ENCODE data around the gene LMO7.
"Not testable (repeated sequence)": the region's sequence is repeated elsewhere in the genome, so short reads cannot be mapped to it uniquely, and the experiment has no call there.

Gene LMO7

DNA sequence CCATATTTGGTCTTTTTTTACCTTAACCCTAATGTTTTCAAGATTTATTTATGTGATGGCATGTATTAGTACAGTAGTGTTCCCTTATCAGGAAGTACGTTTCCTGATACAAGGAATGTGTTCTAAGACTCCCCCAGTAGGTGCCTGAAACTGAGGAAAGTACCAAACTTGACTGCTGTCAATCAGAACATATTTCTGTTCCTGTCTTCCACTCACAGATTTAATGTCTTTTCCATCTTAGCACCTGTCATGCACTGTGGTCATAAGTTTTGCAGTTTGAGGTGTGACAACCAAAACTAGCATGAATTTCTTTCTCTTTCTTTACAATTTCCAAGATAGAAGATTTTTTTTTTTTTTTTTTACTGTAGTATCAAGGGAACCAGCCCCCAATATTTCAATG, 62.9 kb downstream of the LMO7 start:
- no peak for DNase-seq (ENCODE audit: low read depth in 2 of 2)

DNA sequence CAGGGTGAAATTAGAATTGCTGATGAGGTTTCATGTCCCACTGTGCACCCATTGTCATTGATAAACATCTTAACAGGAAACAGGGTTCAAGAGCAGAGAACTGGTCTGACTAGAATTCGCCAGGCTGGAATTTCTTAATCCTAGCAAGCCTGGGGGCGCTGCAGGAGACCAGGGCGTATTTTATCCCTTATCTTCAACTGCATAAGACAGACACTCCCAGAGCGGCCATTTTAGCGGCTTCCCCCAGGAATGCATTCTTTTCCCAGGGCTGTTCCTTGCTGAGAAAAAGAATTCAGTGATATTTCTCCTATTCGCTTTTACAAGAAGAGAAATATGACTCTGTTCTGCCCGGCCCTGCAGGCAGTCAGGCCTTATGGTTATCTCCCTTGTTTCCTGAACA, 63.6 kb downstream of the LMO7 start:
- not testable (repeated sequence) for DNase-seq (ENCODE audit: low read depth in 2 of 2)

DNA sequence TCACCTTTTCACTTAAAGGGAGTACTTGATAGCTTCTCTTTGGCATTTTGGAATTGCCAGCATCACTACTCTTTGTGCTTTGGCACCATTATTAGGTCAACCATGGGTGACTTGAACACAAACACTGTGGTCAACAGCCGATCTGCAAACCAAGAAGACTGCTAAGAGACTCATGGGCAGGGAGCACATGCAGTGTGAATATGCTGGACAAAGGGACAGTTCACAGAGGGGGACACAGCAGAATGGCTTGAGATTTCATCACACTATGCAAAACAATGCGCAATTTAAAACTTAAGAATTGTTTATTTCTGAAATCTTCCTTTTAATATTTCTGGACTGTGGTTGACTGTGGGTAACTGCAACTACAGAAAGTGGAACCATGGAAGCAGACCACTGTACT, 64.4 kb downstream of the LMO7 start:
- no peak for DNase-seq (ENCODE audit: low read depth in 2 of 2)

DNA sequence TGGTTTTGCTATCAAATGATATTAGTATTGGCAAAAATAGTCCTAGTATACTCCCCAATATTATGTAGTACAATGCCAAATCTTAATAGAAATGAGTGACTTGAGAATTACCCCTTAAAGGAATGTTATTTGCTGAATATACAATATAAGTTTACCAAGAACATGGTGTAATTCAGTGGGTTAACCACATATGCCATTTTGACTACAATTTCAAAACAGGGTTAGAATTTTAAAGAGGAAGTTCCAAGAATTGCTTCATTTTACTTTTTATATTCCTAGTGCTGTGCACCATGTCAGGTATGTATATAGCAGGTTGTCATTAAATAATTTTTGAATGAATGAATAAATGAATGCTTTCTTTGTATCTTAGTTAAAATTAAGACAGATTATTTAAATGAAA, 66.3 kb downstream of the LMO7 start:
- no peak for DNase-seq (ENCODE audit: low read depth in 2 of 2)

DNA sequence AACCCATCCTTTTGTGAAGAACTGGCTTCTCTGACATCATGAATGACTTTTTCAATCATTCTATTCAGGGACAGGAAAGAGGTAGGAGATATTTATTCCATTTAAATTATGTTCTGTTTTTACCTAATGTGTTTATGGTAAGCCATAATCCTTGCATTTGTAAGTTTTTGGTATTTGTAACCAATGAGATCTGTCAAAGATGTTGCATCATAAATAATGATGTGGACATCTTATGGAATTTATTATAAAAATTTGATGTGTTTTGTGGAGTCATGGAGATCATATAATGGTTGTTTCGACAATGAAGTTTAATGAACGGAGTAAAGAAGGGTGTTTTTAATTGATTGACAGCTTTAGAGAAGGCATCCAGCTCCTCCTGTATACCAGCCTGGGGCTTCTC, 67.6 kb downstream of the LMO7 start:
- DNase-seq (ENCODE audit: low read depth in 2 of 2): no peak

DNA sequence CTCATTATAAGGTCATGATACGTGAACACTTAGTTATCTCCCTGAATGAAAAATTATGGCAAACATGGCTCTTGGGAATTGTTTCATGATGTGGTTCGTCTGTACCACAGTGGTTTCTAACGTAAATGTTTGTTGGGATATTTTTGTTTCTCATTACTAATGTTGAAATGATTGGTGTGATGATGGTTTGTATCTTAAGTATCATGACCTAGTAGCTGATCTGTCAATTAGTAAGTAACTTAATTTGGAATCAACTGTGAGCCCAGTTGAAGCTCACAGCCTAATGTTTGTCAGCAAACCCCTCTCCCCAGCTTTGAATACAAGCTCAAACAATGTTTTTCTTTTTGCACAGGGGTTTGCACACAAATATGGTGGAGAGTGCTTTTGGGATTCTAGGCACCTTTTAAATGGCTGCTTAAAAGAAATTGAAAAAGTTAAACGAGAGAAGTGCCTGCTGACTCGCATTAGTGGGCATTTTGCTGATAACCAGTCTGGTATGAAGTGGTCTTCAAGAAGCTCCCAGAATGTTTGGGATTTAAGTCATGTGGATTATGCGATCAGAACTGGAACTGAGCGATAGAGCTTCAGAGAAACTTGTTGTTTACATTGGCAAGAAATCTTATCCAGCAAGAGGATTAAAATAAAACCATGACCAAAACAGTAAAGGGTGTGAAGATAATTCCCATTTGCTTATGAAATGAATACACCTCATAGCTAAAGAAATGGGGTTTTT, 68.2 kb downstream of the LMO7 start:
- DNase-seq (ENCODE audit: low read depth in 2 of 2): no peak

DNA sequence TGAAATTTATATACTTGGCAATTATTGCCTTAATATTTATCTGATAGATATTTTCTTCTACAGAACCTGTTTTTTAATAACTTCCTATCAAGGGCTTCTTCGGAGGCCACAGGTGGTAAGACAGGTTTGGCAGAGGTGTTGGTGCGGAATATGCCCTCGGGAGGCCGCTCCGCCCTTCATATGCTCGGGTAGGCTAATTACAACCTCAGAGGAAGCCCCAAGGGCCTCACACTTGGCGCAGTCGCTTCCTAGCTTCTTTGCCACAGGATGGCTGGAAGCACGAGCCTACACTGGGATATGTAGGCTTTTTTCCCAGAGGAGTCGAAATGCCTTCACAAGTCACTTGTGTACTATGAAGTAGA, 68.8 kb downstream of the LMO7 start:
- DNase-seq (ENCODE audit: low read depth in 2 of 2): no peak

DNA sequence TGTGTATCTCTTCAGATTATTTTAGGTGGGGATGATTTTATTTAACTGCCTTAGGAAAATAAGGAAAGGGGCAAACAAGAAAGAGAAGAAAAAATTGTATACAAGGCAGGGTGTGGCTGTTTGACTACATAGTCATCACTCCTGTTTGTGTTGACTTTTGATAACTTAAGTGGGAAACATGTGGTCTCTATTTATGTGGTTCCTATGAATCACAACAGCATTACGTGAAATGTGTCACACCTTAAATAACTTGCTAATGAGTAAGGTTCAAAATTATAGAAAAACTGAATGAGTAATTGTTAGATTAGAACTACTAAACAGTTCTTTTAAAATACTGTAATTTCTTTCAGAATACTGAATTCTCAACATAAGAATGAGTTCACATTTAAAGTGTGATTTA, 69.3 kb downstream of the LMO7 start:
- no peak for DNase-seq (ENCODE audit: low read depth in 2 of 2)

DNA sequence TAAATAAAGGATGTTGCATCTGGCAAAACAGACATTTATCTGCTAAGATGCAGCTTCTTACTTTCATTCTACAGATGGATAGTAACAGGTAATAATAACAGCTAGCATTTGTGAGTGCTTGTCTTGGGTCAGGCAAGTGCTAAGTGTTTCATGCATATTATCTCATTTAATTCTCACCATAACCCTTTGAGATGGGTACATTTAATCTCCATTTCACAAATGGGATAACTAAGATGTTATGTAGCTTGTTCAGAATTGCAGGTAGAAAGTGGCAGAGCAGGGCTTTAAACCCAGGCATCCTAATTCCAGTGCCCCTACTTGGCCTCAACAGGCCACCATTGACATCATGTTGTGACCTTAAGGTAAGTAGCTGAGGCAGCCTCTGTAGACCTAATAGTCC, 69.8 kb downstream of the LMO7 start:
- no peak for DNase-seq (ENCODE audit: low read depth in 2 of 2)

DNA sequence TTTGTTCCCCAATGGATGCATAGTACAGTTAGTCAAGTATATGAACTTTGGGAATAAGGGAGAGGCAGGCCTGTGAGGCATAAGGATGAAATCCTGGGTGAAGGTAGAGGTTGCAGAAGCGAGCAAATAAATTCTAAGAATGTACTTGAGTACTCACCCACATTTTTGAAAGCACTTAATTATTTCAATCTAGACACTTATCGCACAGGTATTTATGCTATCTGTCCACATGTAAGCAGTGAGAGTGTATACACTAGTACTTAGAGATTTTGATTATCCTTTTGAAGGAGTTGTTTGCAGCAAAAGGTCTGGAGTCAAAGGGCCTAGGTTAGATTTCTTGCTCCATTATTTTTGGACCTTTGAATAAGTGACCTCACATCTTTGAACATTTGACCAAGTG, 77.7 kb downstream of the LMO7 start:
- no peak for DNase-seq (ENCODE audit: low read depth in 2 of 2)

DNA sequence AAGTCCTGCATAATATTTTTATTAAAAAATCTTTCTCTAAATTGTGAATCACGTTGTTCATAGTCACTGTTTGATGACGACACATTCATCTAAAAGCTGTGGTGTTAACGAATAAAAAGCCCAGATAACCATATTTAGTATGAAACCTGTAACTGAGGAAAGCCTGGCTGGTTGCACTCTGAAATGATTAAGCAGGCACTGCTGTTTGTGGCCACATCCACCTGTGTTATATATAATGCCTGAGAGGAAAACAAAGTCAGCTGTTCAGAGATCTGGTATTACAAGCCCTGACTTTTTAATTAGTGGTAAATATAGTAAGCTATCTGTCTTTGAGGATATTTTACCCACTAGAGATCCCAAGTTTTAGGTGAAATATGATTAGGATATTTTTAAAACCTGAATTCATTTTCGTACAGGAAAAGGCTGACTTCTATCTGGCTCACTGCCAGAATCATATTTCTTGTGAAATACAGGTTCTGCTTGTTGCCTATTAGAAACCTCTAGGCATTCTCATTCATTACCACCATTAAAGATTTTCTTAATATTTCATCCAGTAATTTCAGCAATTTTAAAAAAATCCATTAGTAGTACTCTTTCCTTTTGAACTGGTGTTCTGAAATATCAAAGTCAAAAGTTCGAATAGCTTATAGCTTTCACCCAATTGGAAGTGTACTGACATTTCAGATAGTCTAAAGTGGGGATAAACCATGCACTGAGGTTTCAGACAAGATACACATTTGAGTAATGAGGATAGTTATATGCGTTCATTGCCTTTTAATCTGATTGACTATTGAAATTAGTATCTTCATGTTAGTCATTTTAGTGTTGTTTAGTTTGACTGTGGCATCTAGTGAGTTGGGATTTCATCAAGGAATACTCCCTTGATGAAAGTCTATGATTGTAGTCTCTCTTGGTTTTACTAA, 79.7 kb downstream of the LMO7 start:
- no peak for DNase-seq (ENCODE audit: low read depth in 2 of 2)

DNA sequence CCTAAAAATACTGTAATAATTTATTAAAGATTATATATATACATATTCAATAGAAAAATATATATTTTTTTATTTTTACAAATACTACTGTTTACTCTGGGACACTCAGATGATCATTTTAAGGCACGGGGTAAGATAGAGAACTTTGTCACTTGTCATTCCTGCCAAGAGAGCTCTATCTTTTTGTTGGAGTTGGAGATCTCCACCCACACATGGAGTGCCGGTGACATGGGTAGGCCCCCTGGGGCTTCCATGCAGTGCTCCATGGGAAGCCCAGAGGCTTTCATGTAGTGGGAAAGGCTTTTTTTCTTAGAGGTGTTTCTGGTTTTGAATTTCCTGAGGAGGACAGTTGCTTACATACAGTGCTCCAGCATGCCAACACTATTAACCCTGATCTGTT, 81.4 kb downstream of the LMO7 start:
- DNase-seq (ENCODE audit: low read depth in 2 of 2): no peak

DNA sequence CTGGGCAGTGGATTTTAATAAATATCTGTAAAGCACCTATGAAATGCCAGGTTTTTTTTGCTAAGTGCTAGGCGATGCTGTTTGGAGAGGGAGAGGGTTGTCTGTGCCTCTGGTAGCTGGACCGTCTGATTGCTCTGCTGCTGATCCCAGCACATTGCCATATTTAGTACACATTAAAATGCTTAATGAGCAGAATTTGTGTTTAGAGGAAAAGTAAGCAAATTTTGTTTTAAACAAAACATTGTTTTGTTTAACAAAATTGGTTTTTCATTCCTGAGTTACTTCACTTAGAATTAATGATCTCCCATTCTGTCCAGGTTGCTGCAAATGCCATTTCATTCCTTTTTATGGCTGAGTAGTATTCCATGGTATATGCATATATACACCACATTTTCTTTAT, 85.2 kb downstream of the LMO7 start:
- DNase-seq (ENCODE audit: low read depth in 2 of 2): no peak

DNA sequence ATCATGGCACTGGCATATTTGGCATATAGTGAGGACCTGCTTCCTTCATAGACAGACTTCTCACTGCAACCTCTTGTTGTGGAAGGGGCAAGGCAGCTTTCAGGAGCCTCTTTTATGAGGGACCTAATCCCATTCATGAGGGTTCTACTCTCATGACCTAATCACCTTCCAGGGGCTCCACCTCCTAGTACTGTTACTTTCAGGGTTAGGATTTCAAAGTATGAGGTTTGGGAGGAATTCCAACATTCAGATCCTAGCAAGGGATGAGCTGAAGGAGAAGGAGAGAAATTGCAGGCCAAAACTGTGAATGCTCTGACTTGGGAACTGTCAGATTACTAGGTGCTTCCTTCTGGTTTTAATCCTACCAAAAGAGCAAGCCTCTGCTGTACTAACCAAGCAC, 87.8 kb downstream of the LMO7 start:
- DNase-seq (ENCODE audit: low read depth in 2 of 2): no peak

DNA sequence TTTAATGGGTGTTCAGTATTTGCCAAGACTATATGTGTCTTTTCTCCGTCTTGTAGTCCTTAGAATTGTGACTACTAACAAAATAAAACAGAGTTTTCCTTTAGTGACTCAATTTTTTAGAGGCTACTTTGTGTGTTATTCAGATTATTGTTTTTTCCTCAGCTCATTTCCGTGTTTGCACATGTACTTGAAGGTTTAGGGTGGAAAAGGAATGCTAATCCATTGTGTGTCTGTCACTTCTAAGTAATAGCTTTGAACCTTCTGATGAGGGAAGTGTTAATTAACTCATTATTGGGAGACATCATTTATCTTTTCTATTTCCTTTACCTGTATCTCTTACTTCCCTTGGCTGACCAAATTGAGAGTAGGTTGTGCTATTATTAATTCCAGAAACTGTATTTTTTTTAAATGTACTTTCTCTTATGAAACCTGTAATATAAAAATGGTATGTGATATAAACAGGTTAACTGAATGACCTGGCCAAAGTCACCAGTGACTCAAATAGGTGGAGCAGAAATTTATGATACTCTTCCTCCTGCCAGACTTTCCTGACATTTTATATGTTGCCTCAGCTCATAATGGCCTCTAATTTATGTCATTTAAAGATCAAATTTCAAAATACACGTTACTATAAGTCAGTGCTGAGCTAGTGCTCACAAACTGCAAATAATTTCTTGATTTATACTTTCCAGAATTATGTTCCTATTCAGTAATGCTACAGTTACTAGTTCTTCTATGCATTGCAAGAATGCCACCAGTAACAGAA, 88.8 kb downstream of the LMO7 start:
- DNase-seq (ENCODE audit: low read depth in 2 of 2): no peak

DNA sequence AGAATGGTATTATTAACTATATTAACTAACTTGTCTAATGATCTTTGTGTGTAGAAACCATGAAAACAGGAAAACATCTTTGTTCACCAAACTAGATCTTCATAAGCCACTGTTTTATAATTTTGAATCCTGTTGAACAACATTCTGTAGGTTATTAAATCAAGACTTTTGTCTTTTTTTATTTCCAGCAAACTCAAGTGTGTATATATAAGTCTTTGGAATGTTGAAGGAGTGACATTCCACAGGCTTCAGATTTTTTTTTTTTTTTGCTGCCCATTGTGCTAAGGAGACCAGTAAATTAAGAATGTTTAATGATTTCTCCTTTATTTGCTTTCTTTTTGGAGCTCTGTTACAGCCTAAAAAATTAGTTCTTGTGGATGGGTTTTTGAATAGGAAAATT, 89.6 kb downstream of the LMO7 start:
- no peak for DNase-seq (ENCODE audit: low read depth in 2 of 2)

DNA sequence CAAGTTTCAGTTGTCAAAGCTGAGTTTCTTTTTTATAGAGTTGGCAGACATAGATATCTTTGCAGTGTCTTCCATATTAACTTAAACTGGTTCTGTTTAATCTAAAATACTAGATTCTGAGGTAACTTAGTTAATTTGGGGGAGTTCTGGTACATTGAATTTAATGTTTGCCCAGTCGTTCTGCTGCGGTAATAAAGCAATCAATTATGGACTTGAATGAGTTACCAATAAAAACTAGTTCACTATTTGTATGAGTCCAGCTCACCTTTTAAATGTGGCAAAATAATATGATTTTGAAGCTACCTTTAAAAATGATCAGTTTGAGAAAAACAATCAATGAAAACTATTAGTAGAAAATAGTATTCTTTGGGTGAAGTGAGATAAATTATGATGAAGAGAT, 90.2 kb downstream of the LMO7 start:
- no peak for DNase-seq (ENCODE audit: low read depth in 2 of 2)

DNA sequence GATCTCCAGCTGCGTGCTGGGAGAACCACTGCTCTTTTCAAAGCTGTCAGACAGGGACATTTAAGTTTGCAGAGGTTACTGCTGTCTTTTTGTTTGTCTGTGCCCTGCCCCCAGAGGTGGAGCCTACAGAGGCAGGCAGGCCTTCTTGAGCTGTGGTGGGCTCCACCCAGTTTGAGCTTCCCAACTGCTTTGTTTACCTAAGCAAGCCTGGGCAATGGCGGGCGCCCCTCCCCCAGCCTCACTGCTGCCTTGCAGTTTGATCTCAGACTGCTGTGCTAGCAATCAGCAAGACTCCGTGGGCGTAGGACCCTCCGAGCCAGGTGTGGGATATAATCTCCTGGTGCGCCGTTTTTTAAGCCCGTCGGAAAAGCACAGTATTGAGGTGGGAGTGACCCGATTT, 97.0 kb downstream of the LMO7 start:
- not testable (repeated sequence) for DNase-seq (ENCODE audit: low read depth in 2 of 2)

DNA sequence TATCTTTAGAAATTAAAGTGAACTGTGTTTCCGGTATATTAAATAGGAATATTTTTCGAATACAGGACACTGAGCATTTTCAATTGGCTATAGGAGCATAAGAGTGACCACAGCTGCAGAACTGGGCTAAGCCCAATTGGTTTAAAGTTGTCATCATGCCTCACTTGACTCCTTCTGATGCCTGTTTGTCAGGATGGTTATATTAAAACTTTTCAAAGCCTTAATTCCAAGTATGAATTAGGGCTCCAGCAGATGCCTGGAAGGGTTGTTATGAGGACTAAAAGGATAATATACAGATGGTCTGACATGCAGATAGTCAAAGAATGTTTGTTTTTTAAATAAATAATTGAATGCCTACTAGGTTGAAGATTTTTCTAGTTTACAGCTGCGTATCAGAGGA, 100.0 kb downstream of the LMO7 start:
- no peak for DNase-seq (ENCODE audit: low read depth in 2 of 2)

DNA sequence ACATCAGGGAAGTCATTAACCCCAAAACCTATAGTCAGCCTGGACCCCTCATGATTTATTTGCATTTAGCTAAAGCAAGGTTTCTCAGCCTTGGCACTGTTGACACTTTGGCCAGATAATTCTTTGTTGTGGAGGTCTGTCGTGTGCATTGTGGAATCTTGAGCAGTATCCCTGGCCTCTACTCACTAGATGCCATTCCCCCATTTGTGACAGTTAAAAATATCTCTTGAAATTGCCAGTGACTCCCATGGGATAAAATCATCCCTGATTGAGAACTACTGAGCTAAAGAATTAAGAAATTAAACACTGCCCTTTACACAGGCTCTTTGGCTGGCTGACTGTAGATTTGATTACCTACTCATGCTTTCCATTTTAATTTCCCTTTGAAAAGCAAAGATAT, 102.7 kb downstream of the LMO7 start:
- DNase-seq (ENCODE audit: low read depth in 2 of 2): no peak

DNA sequence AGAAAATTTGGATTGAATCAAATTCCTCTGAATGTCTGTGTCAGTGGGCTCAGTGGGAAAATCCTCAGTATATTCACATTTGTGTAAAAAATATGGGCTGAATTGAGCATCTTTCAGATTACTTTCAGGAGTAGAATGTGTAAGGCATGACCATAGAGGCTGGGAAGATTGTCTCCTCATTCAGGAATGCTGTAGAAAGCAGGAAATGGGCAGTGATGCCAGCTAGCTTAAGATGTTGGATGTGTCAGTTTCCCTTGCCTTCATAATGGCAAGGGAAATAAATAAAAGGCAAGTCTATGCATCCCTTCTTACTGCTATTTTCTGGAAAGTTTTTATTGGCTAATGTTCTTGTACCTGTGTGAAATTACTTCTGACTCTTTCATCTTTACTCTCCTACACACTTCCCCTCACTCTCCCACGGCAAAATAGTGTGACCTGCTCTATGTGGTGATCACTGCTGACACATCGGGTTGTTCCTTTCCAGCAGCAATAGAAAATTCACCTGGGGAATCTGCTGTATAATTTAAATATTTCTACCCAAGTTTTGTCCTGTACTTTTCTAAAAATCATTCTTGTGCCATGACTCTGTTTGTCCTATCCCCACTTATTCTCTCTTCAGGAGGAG, 103.2 kb downstream of the LMO7 start:
- DNase-seq (ENCODE audit: low read depth in 2 of 2): no peak

DNA sequence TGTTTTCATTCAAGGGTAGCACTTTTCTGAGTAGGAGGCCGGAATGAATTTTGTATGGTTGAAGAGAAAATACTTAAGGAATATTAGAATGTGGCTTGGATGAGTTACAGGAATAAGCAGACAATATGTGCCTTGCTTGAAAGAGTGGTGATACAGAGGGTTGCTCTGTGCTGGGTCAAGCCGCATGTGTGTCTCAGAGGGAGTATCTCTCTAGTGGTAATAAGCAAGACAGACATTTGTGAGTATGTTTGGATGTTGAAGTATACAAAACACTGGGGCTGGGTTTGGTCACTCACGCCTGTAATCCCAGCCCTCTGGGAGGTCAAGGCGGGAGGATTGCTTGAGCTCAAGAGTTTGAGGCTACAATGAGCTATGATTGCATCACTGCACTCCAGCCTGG, 103.9 kb downstream of the LMO7 start:
- DNase-seq (ENCODE audit: low read depth in 2 of 2): no peak
